HG03045 (cell line): ENCODE data around the gene CRTC3.

Experiments
- ATAC-seq: cut with Tn5 transposase; IDR thresholded peaks from one replicate; pipeline ENCODE4 v1.9.1; 2021; ENCODE audit warnings: mild to moderate bottlenecking, moderate library complexity; ENCODE audit not compliant: unreplicated experiment

Gene CRTC3

DNA sequence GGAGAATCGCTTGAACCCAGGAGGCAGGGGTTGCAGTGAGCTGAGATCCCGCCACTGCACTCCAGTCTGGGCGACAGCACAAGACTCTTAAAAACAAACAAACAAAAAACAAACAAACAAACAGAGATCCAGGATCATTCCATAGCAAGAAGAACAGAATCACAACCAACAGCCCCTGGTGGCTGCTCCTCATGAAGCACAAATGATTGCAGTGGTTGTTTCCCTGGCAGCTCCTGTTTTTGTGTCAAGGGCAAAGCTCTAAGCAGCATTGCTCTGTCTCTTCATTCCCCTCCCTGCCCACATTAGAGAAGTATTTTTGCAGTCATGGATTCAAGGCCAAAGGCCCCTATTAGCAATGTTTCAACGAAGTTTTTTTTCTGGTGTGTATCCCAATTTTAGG, 161.6 kb downstream of the CRTC3 start:
- no peak for ATAC-seq

DNA sequence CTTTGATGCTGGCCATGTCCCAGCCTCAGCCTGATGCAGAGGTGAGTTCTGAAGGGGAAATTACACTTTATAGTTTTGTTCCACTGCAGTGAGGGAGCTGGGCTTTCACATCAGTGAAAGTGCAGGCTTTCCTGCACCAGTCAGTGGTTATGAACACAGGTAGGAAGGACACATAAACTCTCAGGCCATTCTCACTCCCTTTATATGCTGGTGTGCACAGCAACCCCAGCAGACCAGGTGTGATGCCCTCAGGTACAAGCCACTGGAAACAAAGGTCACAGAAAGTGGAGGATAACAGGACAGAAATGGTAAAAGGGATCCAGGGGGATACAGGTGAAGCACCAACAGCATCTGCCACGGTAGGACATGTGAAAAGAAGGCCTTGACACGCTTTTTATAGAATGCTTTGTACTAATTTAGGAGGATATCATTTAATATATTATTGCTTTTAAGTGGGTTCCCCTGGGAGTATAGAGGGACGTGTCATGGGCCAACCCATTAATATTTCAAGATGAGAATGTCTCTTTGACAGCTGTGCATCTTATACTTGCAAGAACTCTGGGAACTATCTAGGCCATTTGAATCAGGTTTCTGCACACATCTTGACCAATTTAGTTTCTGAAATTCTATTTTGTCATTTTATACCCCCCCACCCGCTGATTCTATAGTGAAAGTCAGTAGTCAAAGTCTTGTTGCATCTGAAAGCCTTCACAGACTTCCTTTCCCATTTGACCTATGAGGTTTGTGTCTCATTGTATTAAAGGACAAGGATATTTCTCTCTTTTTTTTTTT, 162.5 kb downstream of the CRTC3 start:
- ATAC-seq, result no peak
